ENCODE measurements around the gene PLK3.

GRCh38 chr1:44777547-44777946, 22.6 kb upstream of the PLK3 start:
- TF ChIP-seq CTCF (IDR thresholded peaks at IDR 0.05; ENCODE audit: poor library complexity) (no peak), EZH2 (IDR thresholded peaks at IDR 0.05; ENCODE audit: borderline replicate concordance) (no peak), EZH2phosphoT487 (IDR thresholded peaks at IDR 0.05; ENCODE audit: low read depth, severe bottlenecking, unreplicated experiment) (no peak)

Data from hepatocyte (in vitro differentiated cells).